ENCODE measurements around the gene CFAP20DC. TPM values are rescaled to one million over a fixed set of nuclear protein-coding genes. Genes with fewer than 3 reads are reported as not detected.

The CFAP20DC gene
- total and polyA plus RNA-seq, 12 donors, result 0.35 to 6.0 (median 2.0) TPM

GRCh38 chr3:59001675-59002074 lies 48.1 kb downstream of the CFAP20DC start:
- no peak for DNase-seq

GRCh38 chr3:58999774-59000160 lies 50.1 kb downstream of the CFAP20DC start:
- WGBS, 4 donors, result 23 to 50% (median 38%) methylated on average over 1 of the region's 1 CpG
- H3K36me3 ChIP-seq (replicated peaks in 1 of 2), result no peaks in the 10 kb centered on the region
- no peaks in the 10 kb centered on the region for H3K27me3 ChIP-seq
- TF ChIP-seq, protein P1, sequence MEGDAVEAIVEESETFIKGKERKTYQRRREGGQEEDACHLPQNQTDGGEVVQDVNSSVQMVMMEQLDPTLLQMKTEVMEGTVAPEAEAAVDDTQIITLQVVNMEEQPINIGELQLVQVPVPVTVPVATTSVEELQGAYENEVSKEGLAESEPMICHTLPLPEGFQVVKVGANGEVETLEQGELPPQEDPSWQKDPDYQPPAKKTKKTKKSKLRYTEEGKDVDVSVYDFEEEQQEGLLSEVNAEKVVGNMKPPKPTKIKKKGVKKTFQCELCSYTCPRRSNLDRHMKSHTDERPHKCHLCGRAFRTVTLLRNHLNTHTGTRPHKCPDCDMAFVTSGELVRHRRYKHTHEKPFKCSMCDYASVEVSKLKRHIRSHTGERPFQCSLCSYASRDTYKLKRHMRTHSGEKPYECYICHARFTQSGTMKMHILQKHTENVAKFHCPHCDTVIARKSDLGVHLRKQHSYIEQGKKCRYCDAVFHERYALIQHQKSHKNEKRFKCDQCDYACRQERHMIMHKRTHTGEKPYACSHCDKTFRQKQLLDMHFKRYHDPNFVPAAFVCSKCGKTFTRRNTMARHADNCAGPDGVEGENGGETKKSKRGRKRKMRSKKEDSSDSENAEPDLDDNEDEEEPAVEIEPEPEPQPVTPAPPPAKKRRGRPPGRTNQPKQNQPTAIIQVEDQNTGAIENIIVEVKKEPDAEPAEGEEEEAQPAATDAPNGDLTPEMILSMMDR (IDR thresholded peaks at IDR 0.05), result no peak
- no peak for TF ChIP-seq POLR2A (IDR thresholded peaks at IDR 0.05)
- intact Hi-C loops (cut with DNase I), result loop anchor here in 1 of 2 donors (10.0 kb wide), 1 partner anchor 55 kb away; the partner anchor contains the start of gene CFAP20DC
- peaks cover 11 to 19% of the 10 kb centered on the region in 2 donors for H3K4me1 ChIP-seq (replicated peaks in 1 of 2)
- DNase-seq, result peak in 4 of 7 donors; percentile 18 to 53 (median 24)
- no peak overlapping the region for H3K4me3 ChIP-seq
- H3K9me3 ChIP-seq (replicated peaks in 1 of 3), result no peaks in the 10 kb centered on the region
- peak overlapping the region in 1 of 5 donors; percentile 27 for H3K27ac ChIP-seq

More at GRCh38 chr3:59001675-59002074, 48.1 kb downstream of the CFAP20DC start:
- TF ChIP-seq, protein P1 (IDR thresholded peaks at IDR 0.05), result no peak
- TF ChIP-seq POLR2A (IDR thresholded peaks at IDR 0.05), result no peak
- H3K4me3 ChIP-seq, result no peak overlapping the region
- H3K9me3 ChIP-seq (replicated peaks in 1 of 3), result no peaks in the 10 kb centered on the region
- H3K27me3 ChIP-seq, result no peaks in the 10 kb centered on the region
- H3K4me1 ChIP-seq (replicated peaks in 1 of 2), result peaks cover 11 to 19% of the 10 kb centered on the region in 2 donors
- 69 to 78% (median 73%) methylated on average over 8 of the region's 8 CpGs for WGBS, 4 donors
- no peak overlapping the region for H3K27ac ChIP-seq
- H3K36me3 ChIP-seq (replicated peaks in 1 of 2), result no peaks in the 10 kb centered on the region
- intact Hi-C loops (cut with DNase I), result no loop called here

GRCh38 chr3:58999134-58999773 lies 50.6 kb downstream of the CFAP20DC start:
- H3K36me3 ChIP-seq (replicated peaks in 1 of 2), result no peaks in the 10 kb centered on the region
- WGBS, 4 donors, result 43 to 64% (median 50%) methylated on average over 2 of the region's 2 CpGs
- TF ChIP-seq POLR2A (IDR thresholded peaks at IDR 0.05), result no peak
- TF ChIP-seq, protein P1 (IDR thresholded peaks at IDR 0.05), result no peak
- peak in 6 of 7 donors; percentile 24 to 55 (median 28) for DNase-seq
- H3K4me3 ChIP-seq, result no peak overlapping the region
- peaks cover 11 to 19% of the 10 kb centered on the region in 2 donors for H3K4me1 ChIP-seq (replicated peaks in 1 of 2)
- peak overlapping the region in 3 of 5 donors; percentile 27 to 52 (median 31) for H3K27ac ChIP-seq
- intact Hi-C loops (cut with DNase I), result loop anchor here in 1 of 2 donors (10.0 kb wide), 1 partner anchor 56 kb away; the partner anchor contains the start of gene CFAP20DC
- no peaks in the 10 kb centered on the region for H3K27me3 ChIP-seq
- H3K9me3 ChIP-seq (replicated peaks in 1 of 3), result no peaks in the 10 kb centered on the region

DNA sequence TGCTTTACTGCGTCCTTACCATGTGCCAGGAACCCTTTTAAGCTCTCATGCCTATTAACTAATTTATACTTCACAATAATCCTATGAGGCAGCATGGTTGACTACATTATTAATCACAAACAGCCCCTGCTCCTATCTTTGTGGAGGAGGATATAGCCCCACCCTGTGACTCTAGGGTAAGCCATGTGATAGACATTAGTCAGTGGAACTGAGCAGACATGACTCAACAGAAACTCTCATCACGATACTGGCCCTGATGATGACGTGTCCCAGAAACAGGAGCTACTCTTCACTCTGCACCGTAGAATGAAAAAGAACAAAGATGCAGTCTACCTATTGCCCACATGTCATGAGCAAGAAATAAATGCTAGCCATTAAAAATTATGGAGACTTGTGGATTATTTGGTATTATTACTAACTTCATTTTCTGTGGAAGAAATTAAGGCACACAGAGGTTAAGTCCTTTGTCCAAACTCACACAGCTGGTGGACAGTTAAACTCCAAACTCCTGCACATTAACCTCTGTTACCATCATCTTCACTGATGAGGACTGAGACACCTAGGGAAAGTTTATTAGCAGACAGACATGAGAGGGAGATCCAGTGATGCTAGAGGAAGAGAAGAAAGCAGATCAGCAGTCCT lies 51.2 kb downstream of the CFAP20DC start:
- 51 to 64% (median 55%) methylated on average over 4 of the region's 4 CpGs for whole genome bisulfite sequencing, 4 donors
- H3K27ac ChIP-seq, result peak overlapping the region in 3 of 5 donors; percentile 8 to 52 (median 27)
- intact Hi-C loops (cut with DNase I), result loop anchor here in 1 of 2 donors (10.0 kb wide), 1 partner anchor 56 kb away; the partner anchor contains the start of gene CFAP20DC
- H3K36me3 ChIP-seq (replicated peaks in 1 of 2), result no peaks in the 10 kb centered on the region
- TF ChIP-seq POLR2A (IDR thresholded peaks at IDR 0.05), result no peak
- TF ChIP-seq, protein P1 (IDR thresholded peaks at IDR 0.05), result no peak
- no peak overlapping the region for H3K4me3 ChIP-seq
- no peaks in the 10 kb centered on the region for H3K9me3 ChIP-seq (replicated peaks in 1 of 3)
- DNase-seq, result peak in 6 of 7 donors; percentile 52 to 72 (median 64)
- peaks cover 11 to 19% of the 10 kb centered on the region in 2 donors for H3K4me1 ChIP-seq (replicated peaks in 1 of 2)
- H3K27me3 ChIP-seq, result no peaks in the 10 kb centered on the region
